GM23338 (cell line): ENCODE results near the gene SLC45A3. TPM values are rescaled to one million over a fixed set of nuclear protein-coding genes. Genes with fewer than 3 reads are reported as not detected.

Experiments
- ATAC-seq: fragments of 200-7000 bp; cut with Tn5 transposase; 3 replicates; pipeline ENCODE4 v1.9.1; 2020
- DNase-seq: peaks from one replicate; pipeline ENCODE4 v3.0.0-alpha.2; 2015; ENCODE audit warnings: low spot score
- H2AFZ ChIP-seq: fragments of 200-600 bp; sonication (generic); 2 replicates; pipeline ENCODE4 v1.8.0; 2016; ENCODE audit warnings: antibody characterized with exemption, mild to moderate bottlenecking, moderate library complexity
- H3F3A ChIP-seq: fragments of 200-600 bp; sonication (generic); replicated peaks from 2 replicates; pipeline ENCODE4 v1.8.0; 2017; ENCODE audit warnings: antibody characterized with exemption, mixed run types, low read depth
- H3K27ac ChIP-seq: fragments of 200-600 bp; sonication (generic); 2 replicates; pipeline ENCODE4 v1.6.1; 2016; ENCODE audit warnings: low read depth
- H3K27me3 ChIP-seq: fragments of 200-600 bp; sonication (generic); 2 replicates; pipeline ENCODE4 v1.8.0; 2016; ENCODE audit warnings: mild to moderate bottlenecking, mixed run types, moderate library complexity; ENCODE audit not compliant: insufficient read depth
- H3K36me3 ChIP-seq: fragments of 200-600 bp; sonication (generic); 2 replicates; pipeline ENCODE4 v1.8.0; 2016; ENCODE audit warnings: mild to moderate bottlenecking; ENCODE audit not compliant: insufficient read depth
- H3K4me1 ChIP-seq: fragments of 200-600 bp; sonication (generic); 2 replicates; pipeline ENCODE4 v1.8.0; 2016; ENCODE audit warnings: mild to moderate bottlenecking, moderate library complexity; ENCODE audit not compliant: insufficient read depth
- H3K4me2 ChIP-seq: fragments of 200-600 bp; sonication (generic); 2 replicates; pipeline ENCODE4 v1.7.1; 2017; ENCODE audit warnings: mixed run types
- H3K4me3 ChIP-seq: fragments of 200-600 bp; sonication (generic); 2 replicates; pipeline ENCODE4 v1.6.1; 2016; ENCODE audit warnings: mixed run types
- H3K79me2 ChIP-seq: fragments of 200-600 bp; sonication (generic); replicated peaks from 2 replicates; pipeline ENCODE4 v1.8.0; 2017; ENCODE audit warnings: mild to moderate bottlenecking; ENCODE audit not compliant: insufficient read depth
- H3K9me2 ChIP-seq: fragments of 200-600 bp; sonication (generic); 2 replicates; pipeline ENCODE4 v1.8.0; 2017; ENCODE audit not compliant: insufficient read depth
- H4K20me1 ChIP-seq: fragments of 200-600 bp; sonication (generic); replicated peaks from 2 replicates; pipeline ENCODE4 v1.8.0; 2017; ENCODE audit warnings: mild to moderate bottlenecking; ENCODE audit not compliant: insufficient read depth
- H3K27ac Mint-ChIP-seq: 2 replicates; pipeline ENCODE4 v1.8.0; 2020; ENCODE audit warnings: inconsistent platforms, mild to moderate bottlenecking, moderate library complexity, mixed read lengths
- H3K27me3 Mint-ChIP-seq: 3 replicates; pipeline ENCODE4 v1.8.0; 2022; ENCODE audit warnings: low read depth, mild to moderate bottlenecking, moderate library complexity, mixed read lengths, inconsistent platforms; ENCODE audit not compliant: insufficient read depth, poor library complexity
- H3K36me3 Mint-ChIP-seq: 3 replicates; pipeline ENCODE4 v1.8.0; 2021; ENCODE audit warnings: low read depth, mild to moderate bottlenecking, inconsistent platforms, moderate library complexity, mixed read lengths
- H3K4me1 Mint-ChIP-seq: 3 replicates; pipeline ENCODE4 v1.8.0; 2020; ENCODE audit warnings: mild to moderate bottlenecking, inconsistent platforms, mixed read lengths
- H3K4me3 Mint-ChIP-seq: 3 replicates; pipeline ENCODE4 v1.8.0; 2021; ENCODE audit warnings: moderate library complexity, mild to moderate bottlenecking, inconsistent platforms, mixed read lengths
- H3K9me3 Mint-ChIP-seq: 3 replicates; pipeline ENCODE4 v1.8.0; 2020; ENCODE audit warnings: moderate library complexity, mild to moderate bottlenecking, inconsistent platforms, mixed read lengths
- CREB1 ChIP-seq: fragments of 250-450 bp; sonication (Bioruptor Pico); IDR thresholded peaks from 2 replicates; pipeline ENCODE4 v1.5.0; 2020; ENCODE audit warnings: low read depth, mild to moderate bottlenecking, moderate library complexity
- EZH2 ChIP-seq: fragments of 200-600 bp; sonication (generic); IDR thresholded peaks from one replicate; pipeline ENCODE4 v1.8.0; 2017; ENCODE audit warnings: antibody characterized with exemption, mild to moderate bottlenecking, low read depth; ENCODE audit not compliant: unreplicated experiment
- JUNB ChIP-seq: IDR thresholded peaks from one replicate; pipeline ENCODE4 v1.6.1; 2016; ENCODE audit warnings: antibody characterized with exemption; ENCODE audit not compliant: unreplicated experiment
- POLR2AphosphoS5 ChIP-seq: IDR thresholded peaks from 2 replicates; pipeline ENCODE4 v1.6.1; 2016; ENCODE audit warnings: antibody characterized with exemption, low read depth
- REST ChIP-seq: IDR thresholded peaks from one replicate; pipeline ENCODE4 v1.6.1; 2018; ENCODE audit warnings: antibody characterized with exemption; ENCODE audit not compliant: unreplicated experiment
- STAT1 ChIP-seq: IDR thresholded peaks from one replicate; pipeline ENCODE4 v1.6.1; 2016; ENCODE audit warnings: antibody characterized with exemption; ENCODE audit not compliant: unreplicated experiment
- ZNF331 ChIP-seq: fragments of 250-450 bp; sonication (Bioruptor Pico); IDR thresholded peaks from 2 replicates; pipeline ENCODE4 v1.5.0; 2020; ENCODE audit warnings: low read depth, mild to moderate bottlenecking, moderate library complexity
- ZNF462 ChIP-seq: fragments of 250-450 bp; sonication (Bioruptor Pico); IDR thresholded peaks from 2 replicates; pipeline ENCODE4 v1.5.0; 2020; ENCODE audit warnings: mild to moderate bottlenecking, moderate library complexity
- polyA plus RNA-seq: library from polyadenylated mRNA; unstranded; fragments of >200 nt; fragmentation: Nextera tagmentation; extraction: Ambion mirVana; gene quantifications from 2 replicates; pipeline ENCODE4 v1.2.1, GENCODE V29; 2016
- total RNA-seq: library from RNA; depleted of rRNA; stranded (reverse); fragments of >200 nt; shearing (Covaris generic); gene quantifications from 2 replicates; pipeline ENCODE4 v1.2.3, GENCODE V29; 2014

Gene SLC45A3
- total and polyA plus RNA-seq, 2 experiments from 2014 or later, result 4.7 to 16.0 TPM

- no peak for TF ChIP-seq REST
These were observed 12.2 kb downstream of the SLC45A3 start (continued) for GRCh38 chr1:205667909-205668643.

GRCh38 chr1:205666372-205667166 lies 13.7 kb downstream of the SLC45A3 start:
- Histone ChIP-seq H3F3A (0 out of 2 replicates have a peak, but pooled peaks cover 5% of the 10 kb centered on the region), H3K9me2 (no peaks in the 10 kb centered on the region), H3K4me2 (no peak overlapping the region), H3K4me1 (peaks cover 36% of the 10 kb centered on the region), H3K79me2 (peaks cover 28% of the 10 kb centered on the region), H3K27me3 (no peaks in the 10 kb centered on the region), H3K4me3 (no peak overlapping the region), H3K27ac (no peak overlapping the region; the same call in 1 of the 2 replicates), H4K20me1 (no peaks in the 10 kb centered on the region; the same call in 1 of the 2 replicates), H3K36me3 (no peaks in the 10 kb centered on the region), H2AFZ (no peak overlapping the region)
- Mint-ChIP-seq H3K27ac (no peak overlapping the region), H3K9me3 (no peaks in the 10 kb centered on the region), H3K27me3 (peaks cover 17% of the 10 kb centered on the region), H3K4me3 (no peak overlapping the region), H3K36me3 (peaks cover 6% of the 10 kb centered on the region; the same call in 2 of the 3 replicates), H3K4me1 (peaks cover 63% of the 10 kb centered on the region)
- DNase-seq (no peak), ATAC-seq (no peak)
- TF ChIP-seq JUNB, result no peak
- TF ChIP-seq CREB1 (CRISPR knock-in tag), result no peak
- no peak for TF ChIP-seq ZNF331 (CRISPR knock-in tag)
- TF ChIP-seq EZH2, result no peak
- no peak for TF ChIP-seq POLR2AphosphoS5
- TF ChIP-seq REST, result no peak
- TF ChIP-seq STAT1, result no peak
- TF ChIP-seq ZNF462 (CRISPR knock-in tag), result no peak
